HUDEP-2 (cell line): ENCODE data around the gene CAMK1D.
"Not testable (repeated sequence)": the region's sequence is repeated elsewhere in the genome, so short reads cannot be mapped to it uniquely, and the experiment has no call there.

ENCODE experiments used
- DNase-seq, 76 experiments: peaks; one replicate each; lab custom pipeline; 2025; ENCODE audit not compliant: unreplicated experiment in 76 of 76; lab: John Stamatoyannopoulos, UW

CAMK1D gene

GRCh38 chr10:12338981-12339380, 10.4 kb upstream of the CAMK1D start:
- DNase-seq = no peak

DNA sequence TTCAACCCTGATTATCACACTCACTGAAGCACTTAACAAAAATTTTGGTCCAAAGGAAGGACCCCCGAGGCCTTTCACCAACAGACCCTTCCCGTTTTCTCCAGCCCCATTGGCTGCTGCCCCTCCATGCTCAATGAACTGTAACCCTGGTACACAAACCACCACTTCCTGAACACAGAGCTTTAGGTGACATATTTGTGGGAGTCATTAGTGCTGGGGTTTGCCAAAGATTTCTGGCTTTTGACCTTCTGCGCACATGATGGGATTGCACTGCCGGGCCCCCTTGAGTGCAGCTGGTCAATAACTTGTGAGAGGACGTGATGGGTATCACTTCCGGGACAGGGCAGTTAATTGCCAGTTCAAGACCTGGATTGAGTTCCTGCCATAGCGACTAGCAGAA, 9.0 kb upstream of the CAMK1D start:
- no peak for DNase-seq

DNA sequence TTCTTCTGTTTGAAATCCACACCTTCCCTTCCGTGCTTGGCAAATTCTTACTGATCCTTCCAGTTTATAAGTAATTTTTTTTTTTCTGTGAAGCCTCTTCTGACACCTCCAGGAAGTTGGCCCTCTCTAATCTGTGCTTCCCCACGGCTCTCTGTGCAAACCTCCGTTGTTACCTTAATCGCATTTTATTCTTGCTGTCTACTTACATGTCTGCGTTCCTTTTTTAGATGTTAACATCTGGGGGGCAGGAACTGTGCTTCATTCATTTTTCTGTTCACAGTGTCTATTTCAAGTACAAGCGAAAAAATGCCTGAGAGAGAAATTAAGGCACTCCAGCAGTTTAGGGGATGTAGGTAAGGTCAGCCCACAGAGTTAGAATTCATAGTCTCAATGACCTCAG, 8.4 kb upstream of the CAMK1D start:
- no peak for DNase-seq

DNA sequence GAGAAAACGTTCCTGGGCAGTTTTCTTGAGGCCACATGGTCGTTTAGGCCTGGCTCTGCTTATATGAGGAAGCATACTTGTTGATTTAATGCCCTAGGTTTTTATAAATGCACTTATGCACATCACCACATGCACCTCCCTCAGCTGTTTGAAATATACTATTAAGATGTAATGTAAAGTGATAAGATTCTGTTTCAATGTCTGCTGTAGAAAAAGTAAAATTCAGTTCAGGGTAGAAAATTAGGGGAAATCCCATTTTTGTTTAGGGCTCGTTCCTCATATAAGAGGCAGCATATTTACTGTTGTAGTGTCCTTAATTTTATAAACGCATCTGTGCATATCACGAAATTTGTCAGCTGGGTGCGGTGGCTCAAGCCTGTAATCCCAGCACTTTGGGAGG, 7.8 kb upstream of the CAMK1D start:
- DNase-seq = no peak

DNA sequence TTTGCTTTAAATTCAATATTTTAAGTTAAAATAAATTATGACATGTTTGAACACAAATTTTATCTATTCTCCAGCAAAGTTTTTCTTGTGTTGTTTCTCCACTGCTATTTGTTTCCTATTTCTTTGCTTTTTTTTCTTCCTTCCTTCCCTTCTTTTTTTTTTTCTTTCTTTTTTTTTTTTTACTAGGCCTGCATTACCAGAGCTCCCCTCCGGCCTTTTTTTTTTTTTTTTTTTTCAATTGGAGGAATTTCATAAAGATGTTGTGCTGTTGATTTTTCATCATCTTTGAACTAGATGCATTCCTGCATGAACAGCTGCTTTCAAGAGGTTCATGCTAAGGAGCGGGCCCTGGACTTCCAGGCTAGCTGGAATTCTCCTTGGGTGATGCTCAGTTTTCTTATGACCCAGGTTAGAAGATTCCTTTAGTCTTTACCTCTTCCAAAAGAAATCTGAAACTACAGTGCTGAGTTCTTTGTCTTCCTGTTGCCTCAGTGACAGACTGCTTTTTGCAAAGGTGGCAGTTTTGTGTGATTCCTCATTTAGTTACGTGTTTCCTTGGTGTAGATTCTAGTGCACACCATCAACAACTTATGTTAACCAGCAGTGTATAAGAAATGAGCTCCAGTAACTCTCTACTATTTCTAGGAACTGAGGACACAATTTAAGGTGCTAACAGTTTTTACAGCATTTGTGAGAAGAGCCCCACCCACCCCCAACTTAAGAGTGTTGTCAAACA, 4.8 kb upstream of the CAMK1D start:
- DNase-seq = no peak

- no peak for DNase-seq
These were observed 2.6 kb upstream of the CAMK1D start for GRCh38 chr10:12346707-12347106.

DNA sequence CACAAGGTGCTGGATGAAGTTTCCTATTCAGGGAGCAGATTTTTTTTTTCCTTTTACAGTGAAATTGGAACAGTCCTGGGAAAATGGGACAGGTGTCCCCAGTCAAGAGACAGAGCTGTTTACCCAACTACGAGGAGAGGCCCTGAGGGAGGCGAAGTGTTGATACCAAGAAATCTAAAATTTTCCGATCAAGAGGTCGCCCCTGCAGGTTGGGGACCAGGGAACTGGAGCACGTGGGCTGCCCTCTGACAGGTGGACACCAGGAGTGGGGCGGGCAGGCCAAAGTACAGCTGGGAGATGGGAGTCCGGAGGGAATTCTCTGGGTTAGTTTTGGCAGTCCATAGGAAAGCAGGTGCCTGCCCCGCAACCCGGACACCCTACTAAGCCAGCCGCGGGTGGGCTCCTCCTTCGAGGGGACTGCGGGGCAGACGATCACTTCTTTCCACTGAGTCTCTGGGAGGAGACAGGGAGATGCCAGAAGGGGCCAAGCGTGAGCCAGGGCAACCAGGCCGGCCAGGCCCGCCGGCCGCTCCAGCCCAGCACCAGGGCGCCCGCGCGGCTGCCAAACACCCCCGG, 965 bp upstream of the CAMK1D start:
- DNase-seq = no peak

- DNase-seq = peak in 2 of 76 experiments; percentile 4 to 29
These were observed 351 bp downstream of the CAMK1D start for GRCh38 chr10:12349629-12350166.

GRCh38 chr10:12350167-12350872, 973 bp downstream of the CAMK1D start:
- peak in 16 of 76 experiments; percentile 6 to 25 (median 14) for DNase-seq

GRCh38 chr10:12350925-12351324, 1.6 kb downstream of the CAMK1D start:
- no peak for DNase-seq

GRCh38 chr10:12351447-12351846, 2.1 kb downstream of the CAMK1D start:
- DNase-seq = no peak

DNA sequence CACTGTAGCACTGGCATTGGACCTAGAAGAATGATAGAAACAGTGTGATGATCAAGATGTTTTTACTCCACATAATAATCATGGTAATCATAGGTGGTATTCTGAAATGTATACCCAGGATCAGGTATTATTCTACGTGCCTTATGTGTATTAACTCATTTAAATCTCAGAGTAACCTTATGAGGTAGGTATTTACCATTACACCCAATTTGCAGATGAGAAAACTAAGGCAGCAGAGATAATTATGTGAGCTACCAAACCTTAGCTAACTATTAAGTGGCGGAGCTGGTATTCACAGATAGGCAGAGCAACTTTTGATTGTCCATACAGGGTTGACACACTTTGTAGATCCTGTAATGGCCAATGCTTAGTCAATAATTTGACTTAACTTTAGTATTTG, 2.5 kb downstream of the CAMK1D start:
- DNase-seq = no peak

GRCh38 chr10:12353399-12354242, 4.3 kb downstream of the CAMK1D start:
- DNase-seq = no peak

DNA sequence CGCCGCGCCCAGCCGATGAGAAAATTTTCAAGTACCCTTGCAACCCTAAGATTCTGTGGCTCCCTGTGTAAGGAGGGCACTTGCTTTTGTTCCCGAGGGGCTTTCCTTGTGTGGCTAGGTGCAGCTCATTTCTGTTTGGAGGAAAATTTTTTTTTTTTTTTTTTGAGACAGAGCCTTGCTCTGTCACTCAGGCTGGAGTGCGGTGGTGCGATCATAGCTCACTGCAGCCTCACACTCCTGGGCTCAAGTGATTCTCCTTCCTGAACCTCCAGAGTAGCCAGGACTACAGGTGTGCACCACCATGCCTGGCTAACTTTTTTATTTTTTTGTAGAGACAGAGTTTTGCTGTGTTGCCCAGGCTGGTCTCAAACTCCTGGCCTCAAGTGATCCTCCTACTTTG, 5.3 kb downstream of the CAMK1D start:
- DNase-seq = not testable (repeated sequence)

DNA sequence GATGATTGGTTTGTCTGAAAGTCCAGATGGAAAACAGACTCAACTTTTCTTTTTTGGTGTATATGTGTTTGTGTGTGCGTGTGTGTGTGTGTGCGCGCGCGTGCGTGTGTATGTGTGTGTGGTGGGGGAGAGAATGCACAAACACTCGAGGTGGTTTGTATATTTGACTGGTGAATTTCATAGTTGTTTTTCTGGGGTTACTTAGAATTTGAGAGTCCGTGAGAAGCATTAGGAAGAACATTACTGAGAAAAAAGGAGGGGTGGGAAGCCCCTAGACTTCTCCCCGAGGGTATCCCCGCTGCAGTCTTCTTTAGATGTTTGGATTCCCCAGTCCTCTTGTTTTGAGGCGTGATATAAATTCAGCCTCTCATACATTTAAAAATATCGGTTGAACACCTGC, 6.0 kb downstream of the CAMK1D start:
- DNase-seq = no peak

GRCh38 chr10:12357525-12358151, 8.3 kb downstream of the CAMK1D start:
- DNase-seq = no peak

DNA sequence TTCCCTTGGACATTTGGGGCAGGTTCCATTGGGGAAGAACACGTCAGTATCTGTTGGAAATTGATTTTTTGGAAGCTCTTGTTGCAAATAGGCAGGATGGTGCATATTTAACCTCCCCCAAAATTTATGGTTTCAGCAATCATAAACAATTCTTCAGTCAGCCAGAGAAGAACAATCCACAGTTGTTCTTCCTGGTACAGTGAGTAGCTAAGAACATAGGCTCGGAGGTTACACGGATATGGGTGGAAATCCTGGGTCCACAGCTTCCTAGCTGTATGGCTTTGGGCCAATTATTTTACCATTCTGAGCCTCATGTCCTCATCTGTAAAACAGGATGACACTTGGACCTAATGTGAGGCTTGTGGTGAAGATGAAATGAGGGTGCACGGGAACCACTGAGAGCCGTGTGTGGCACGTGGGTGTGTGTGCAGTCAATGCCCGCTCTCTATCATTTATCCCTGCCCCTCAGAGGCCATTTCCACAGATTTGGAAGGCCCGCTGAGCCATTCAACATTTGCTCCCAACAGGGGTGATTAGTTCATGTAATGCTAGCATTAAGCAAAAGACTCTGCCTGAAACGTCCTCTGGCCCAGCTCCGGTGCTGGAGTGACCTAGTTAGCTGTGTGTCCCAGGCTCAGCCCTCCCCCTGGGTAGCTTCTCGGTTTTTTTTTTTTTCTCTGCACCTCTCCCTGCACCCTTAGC, 9.7 kb downstream of the CAMK1D start:
- DNase-seq = no peak

- DNase-seq = no peak
These were observed 11.1 kb downstream of the CAMK1D start for GRCh38 chr10:12360461-12360860.

DNA sequence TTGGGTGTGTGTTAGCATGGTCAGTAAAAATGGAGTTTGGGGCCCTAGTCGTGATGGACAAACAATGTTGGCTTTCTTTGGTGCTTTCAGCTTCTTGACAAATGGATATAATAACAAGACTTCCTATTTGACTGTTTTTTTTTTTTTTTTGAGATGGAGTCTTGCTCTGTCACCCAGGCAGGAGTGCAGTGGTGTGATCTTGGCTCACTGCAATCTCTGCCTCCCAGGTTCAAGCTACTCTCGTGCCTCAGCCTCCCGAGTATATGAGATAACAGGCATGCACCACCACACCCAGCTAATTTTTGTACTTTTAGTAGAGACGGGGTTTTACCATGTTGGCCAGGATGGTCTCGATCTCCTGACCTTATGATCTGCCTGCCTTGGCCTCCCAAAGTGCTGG, 11.8 kb downstream of the CAMK1D start:
- DNase-seq = peak in 4 of 76 experiments; percentile 1 to 18 (median 4)

DNA sequence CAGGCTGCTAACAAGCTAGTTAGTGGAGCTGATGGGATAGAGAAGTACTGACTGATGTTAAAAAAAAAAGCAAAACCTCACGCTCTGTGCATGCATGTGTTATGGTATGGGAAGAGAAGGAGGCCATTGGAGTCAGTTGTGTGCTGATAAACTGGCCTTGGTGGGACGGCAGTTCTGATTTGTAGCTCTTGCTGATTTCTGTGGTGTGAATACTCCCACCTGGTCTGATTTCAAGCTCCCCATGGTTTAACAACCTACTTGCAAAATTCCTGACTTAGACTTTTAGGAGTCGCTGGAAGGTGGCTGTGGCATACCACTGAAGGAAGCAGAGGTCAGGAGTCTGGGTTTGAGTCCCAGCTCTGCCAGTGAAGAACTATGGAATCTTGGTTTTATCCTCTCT, 15.2 kb downstream of the CAMK1D start:
- no peak for DNase-seq
